ENCODE data around the gene PNPO.

DNA sequence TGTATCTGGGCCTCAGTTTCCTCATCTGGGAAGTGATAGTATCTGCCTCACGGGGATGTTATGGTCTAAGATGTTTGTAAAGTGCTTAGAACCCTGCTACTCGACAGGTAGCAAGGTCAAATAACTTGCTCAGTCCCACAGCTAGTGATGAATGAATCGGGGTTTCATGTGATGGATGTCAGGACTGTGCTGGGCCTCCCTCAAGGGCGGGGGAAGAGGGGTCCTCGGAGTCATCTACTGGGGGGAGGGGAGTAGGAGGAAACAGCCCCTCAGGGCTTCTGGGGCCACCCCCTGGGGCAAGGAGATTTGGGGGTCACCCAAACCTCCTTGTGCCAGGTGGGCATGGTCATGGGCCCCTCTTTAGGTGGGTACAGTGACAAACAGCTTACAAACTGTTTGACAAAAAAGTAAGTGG, 732 bp downstream of the PNPO start:
- TF ChIP-seq EZH2 (optimal IDR thresholded peaks at IDR 0.05; ENCODE audit: low read depth, low read length) (no peak), EZH2phosphoT487 (IDR thresholded peaks at IDR 0.05; ENCODE audit: low read length) (no peak)
- TF ChIP-seq, protein P1, sequence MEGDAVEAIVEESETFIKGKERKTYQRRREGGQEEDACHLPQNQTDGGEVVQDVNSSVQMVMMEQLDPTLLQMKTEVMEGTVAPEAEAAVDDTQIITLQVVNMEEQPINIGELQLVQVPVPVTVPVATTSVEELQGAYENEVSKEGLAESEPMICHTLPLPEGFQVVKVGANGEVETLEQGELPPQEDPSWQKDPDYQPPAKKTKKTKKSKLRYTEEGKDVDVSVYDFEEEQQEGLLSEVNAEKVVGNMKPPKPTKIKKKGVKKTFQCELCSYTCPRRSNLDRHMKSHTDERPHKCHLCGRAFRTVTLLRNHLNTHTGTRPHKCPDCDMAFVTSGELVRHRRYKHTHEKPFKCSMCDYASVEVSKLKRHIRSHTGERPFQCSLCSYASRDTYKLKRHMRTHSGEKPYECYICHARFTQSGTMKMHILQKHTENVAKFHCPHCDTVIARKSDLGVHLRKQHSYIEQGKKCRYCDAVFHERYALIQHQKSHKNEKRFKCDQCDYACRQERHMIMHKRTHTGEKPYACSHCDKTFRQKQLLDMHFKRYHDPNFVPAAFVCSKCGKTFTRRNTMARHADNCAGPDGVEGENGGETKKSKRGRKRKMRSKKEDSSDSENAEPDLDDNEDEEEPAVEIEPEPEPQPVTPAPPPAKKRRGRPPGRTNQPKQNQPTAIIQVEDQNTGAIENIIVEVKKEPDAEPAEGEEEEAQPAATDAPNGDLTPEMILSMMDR (IDR thresholded peaks at IDR 0.05; ENCODE audit: low read length): no peak
